D721Med (cell line): Measurements from ENCODE around the gene AS3MT.

Experiments
- DNase-seq: peaks from one replicate; pipeline ENCODE4 v3.0.0; 2011; ENCODE audit warnings: low spot score; ENCODE audit not compliant: insufficient read length
- FAIRE-seq: peaks from 2 replicates; lab custom pipeline; 2011; peaks lifted over from hg19 to GRCh38; lab: Jason Lieb, UNC
- TF ChIP-seq, protein P1 (sequence below): IDR thresholded peaks from 2 replicates; pipeline ENCODE4 v1.5.1; 2012; ENCODE audit warnings: mild to moderate bottlenecking, control low read depth; ENCODE audit not compliant: insufficient read depth; ENCODE audit errors: missing control alignments

AS3MT gene

DNA sequence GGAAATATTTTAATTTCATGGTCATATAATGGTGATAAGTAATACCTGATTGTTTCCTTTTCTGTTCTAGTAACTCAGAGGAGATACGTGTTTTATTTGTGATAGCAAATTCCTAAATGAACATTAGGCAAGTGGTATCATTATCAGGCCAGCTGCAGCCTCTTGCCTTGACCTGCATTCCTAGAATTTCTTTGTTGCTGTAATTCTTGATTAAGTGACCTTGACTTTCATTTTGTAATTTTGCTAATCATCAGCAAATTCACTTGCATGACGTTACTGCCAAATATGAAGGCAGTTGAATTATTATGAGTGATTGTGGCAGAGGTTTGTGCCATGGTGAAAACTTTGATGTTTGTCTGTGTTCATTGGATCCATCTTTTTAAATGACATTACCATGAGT is 5.6 kb upstream of the AS3MT start:
- DNase-seq (no peak), FAIRE-seq (peak; percentile 11)
- TF ChIP-seq, protein P1, sequence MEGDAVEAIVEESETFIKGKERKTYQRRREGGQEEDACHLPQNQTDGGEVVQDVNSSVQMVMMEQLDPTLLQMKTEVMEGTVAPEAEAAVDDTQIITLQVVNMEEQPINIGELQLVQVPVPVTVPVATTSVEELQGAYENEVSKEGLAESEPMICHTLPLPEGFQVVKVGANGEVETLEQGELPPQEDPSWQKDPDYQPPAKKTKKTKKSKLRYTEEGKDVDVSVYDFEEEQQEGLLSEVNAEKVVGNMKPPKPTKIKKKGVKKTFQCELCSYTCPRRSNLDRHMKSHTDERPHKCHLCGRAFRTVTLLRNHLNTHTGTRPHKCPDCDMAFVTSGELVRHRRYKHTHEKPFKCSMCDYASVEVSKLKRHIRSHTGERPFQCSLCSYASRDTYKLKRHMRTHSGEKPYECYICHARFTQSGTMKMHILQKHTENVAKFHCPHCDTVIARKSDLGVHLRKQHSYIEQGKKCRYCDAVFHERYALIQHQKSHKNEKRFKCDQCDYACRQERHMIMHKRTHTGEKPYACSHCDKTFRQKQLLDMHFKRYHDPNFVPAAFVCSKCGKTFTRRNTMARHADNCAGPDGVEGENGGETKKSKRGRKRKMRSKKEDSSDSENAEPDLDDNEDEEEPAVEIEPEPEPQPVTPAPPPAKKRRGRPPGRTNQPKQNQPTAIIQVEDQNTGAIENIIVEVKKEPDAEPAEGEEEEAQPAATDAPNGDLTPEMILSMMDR = no peak

DNA sequence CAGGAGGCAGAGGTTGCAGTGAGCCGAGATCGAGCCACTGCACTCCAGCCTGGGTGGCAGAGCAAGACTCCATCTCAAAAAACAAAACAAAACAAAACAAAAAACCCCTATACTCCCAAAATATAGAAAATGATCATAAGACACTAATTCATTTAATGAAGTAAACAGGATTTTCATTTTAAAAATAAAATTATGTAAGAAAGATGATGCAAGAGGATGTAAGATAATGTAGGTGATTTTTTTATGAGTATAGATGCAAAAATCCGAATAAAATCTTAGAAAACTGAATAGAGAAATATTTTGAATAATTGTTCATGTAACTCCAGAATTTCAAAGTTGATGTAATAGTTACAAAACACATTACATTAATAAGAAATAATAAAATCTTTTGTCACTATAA is 3.6 kb upstream of the AS3MT start:
- TF ChIP-seq, protein P1 = no peak
- FAIRE-seq (no peak), DNase-seq (no peak)

DNA sequence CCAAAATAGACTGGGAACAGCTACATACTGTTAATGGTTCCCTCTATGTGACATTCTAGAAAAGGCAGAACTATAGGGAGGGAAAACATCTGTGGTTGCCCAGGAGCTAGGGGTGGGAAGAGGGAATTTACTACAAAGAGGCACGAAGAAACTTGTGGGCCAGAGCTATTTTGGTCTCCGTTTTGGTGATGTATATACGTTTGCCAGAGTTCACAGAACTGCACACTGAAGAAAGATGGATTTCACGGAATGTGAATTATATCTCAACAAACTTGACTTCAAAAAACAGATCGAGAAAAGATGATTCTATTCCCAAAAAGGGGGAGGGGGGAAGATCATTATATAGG is 386 bp upstream of the AS3MT start:
- no peak for DNase-seq
- FAIRE-seq = peak; percentile 41
- TF ChIP-seq, protein P1 = no peak

DNA sequence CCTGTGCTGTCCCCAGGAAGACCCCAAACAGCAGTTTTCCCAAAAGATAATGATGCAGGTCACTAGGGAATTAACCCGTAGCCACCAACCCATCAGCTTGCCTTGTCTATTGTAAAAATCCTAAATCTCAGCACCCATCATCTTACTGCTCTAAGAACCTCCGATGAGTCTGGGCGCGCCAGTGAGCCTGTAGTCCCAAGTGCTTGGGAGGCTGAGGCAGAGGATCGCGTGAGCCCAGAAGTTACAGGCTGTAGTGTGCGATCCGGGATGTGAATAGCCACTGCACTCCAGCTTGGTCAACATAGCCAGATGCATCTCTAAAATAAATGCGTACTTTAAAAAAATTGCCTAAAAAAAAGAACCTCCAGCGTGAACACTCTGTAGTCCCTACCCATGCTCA is 951 bp downstream of the AS3MT start:
- DNase-seq = no peak
- TF ChIP-seq, protein P1 = no peak
- FAIRE-seq = no peak

DNA sequence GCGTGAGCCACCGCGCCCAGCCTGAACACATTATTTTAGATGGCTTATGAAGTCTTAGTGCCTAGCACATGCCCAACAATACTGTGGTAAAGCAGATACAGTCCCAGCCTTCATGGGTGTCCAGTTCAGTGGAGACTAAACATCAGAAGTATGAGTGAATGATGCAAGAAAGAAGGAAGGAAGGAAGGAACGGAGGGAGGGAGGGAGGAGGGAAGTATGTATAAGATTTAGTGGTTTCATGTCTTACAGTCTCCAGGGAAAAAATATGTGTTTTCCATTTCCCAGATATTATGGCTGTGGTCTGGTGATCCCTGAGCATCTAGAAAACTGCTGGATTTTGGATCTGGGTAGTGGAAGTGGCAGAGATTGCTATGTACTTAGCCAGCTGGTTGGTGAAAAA is 2.9 kb downstream of the AS3MT start:
- TF ChIP-seq, protein P1 = no peak
- FAIRE-seq (no peak), DNase-seq (no peak)

DNA sequence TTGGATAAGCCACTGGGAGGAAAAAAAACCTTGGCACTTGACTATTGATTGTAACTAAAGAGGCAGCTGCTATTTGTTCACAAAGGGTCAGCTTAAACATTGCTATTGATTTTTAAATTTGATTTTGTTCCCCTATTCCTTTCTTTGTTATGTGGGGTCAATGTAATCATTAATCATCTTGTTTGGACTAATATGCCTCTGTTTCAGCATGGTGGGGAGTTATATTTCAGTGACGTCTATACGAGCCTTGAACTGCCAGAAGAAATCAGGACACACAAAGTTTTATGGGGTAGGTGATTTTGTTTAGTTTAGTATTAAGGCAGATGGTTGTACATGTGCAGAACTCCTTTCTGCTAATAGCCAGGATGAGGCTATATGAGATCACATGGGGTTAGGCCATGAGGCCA is 7.5 kb downstream of the AS3MT start:
- DNase-seq (no peak), FAIRE-seq (no peak)
- TF ChIP-seq, protein P1 = no peak

DNA sequence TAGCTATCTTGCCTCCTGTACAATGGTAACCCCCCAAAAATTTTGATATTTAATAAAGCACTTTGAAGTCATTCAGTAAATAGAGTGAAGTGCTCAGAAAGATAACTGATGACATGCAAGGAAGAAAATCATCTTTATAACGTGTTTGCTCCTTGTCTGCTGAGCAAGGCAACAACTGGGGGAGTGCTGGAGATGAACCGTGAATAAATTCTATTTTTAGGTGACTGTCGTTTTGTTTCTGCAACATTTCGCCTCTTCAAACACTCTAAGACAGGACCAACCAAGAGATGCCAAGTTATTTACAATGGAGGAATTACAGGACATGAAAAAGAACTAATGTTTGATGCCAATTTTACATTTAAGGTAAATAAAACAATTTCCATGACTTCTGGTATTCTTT is 9.4 kb downstream of the AS3MT start:
- TF ChIP-seq, protein P1 = no peak
- DNase-seq = no peak

More for the DNA sequence above, 9.4 kb downstream of the AS3MT start:
- no peak for FAIRE-seq
